ENCODE measurements around the gene TTR.

The TTR gene

GRCh38 chr18:31609886-31610285 lies 18.2 kb downstream of the TTR start:
- TF ChIP-seq, protein P1, sequence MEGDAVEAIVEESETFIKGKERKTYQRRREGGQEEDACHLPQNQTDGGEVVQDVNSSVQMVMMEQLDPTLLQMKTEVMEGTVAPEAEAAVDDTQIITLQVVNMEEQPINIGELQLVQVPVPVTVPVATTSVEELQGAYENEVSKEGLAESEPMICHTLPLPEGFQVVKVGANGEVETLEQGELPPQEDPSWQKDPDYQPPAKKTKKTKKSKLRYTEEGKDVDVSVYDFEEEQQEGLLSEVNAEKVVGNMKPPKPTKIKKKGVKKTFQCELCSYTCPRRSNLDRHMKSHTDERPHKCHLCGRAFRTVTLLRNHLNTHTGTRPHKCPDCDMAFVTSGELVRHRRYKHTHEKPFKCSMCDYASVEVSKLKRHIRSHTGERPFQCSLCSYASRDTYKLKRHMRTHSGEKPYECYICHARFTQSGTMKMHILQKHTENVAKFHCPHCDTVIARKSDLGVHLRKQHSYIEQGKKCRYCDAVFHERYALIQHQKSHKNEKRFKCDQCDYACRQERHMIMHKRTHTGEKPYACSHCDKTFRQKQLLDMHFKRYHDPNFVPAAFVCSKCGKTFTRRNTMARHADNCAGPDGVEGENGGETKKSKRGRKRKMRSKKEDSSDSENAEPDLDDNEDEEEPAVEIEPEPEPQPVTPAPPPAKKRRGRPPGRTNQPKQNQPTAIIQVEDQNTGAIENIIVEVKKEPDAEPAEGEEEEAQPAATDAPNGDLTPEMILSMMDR (IDR thresholded peaks at IDR 0.05; ENCODE audit: extremely low read depth, insufficient read depth, missing control alignments), result no peak
- in situ Hi-C loops (cut with MboI; ENCODE audit: low pct_unique_long_range_greater_than_20kb, low sequenced_read_pairs, unreplicated experiment), result no loop called here
- DNase-seq (ENCODE audit: low spot score), result no peak

GRCh38 chr18:31610286-31611205 lies 18.9 kb downstream of the TTR start:
- TF ChIP-seq, protein P1 (IDR thresholded peaks at IDR 0.05; ENCODE audit: extremely low read depth, insufficient read depth, missing control alignments), result no peak
- in situ Hi-C loops (cut with MboI; ENCODE audit: low pct_unique_long_range_greater_than_20kb, low sequenced_read_pairs, unreplicated experiment), result no loop called here
- no peak for DNase-seq (ENCODE audit: low spot score)

DNA sequence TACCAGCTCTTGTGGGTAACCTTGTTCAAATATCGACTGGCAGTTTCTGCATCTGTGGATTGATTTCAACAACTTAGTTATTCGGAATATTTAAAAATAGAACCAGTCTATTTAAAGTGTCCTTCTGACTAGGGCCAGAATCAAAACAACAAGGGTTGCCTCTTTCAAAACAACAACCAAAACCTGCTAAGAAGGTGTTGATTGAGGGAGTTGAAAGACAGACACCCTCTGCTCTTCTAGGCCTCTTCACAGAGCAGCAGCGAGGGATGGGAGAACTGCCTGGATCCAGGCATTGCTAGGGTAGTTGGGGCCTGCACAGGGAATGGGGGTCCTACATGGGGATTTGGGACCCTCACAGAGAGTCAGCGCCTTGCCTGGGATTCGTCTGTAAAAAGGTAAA lies 19.8 kb downstream of the TTR start:
- TF ChIP-seq, protein P1 (IDR thresholded peaks at IDR 0.05; ENCODE audit: extremely low read depth, insufficient read depth, missing control alignments), result no peak
- no peak for DNase-seq (ENCODE audit: low spot score)
- in situ Hi-C loops (cut with MboI; ENCODE audit: low pct_unique_long_range_greater_than_20kb, low sequenced_read_pairs, unreplicated experiment), result no loop called here

DNA sequence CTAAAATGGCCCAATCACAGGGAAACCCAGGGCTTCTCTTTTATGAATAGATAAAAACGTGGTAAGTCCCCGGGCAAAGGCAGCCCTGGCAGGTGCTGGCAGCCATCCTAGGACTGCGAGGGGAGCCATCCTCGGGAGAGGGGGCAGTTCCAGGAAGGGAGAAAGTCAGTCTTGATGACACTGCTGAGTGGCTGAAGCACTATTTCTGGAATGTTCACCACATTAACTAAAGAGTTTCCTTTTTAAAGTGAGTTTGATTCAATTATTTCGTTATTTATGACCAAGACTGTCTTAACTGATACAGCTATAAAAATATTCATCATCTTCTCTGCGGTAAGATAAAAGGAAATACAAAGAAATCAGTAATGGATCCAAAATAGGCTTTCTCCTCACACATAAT lies 20.4 kb downstream of the TTR start:
- TF ChIP-seq, protein P1 (IDR thresholded peaks at IDR 0.05; ENCODE audit: extremely low read depth, insufficient read depth, missing control alignments), result no peak
- DNase-seq (ENCODE audit: low spot score), result no peak
- in situ Hi-C loops (cut with MboI; ENCODE audit: low pct_unique_long_range_greater_than_20kb, low sequenced_read_pairs, unreplicated experiment), result no loop called here

DNA sequence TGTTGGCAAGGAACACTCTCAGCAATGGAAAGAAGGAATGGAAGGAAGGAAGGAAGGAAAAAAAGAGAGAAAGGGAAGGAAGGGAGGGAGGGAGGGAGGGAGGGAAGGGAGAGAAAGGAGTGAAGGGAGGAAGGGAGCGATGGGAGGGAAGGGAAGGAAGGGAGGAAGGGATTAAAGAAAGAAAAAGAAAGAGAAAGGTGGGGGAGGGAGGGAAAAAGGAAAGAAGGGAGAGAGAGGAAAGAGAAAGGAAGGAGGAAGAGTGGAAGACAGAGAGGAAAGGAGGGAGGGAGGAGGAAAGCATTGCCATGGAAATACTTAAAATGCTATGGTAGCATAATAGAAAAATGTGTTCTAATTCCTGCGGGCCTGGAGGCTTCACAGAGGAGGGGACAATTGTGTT lies 22.4 kb downstream of the TTR start:
- no peak for DNase-seq (ENCODE audit: low spot score)
- in situ Hi-C loops (cut with MboI; ENCODE audit: low pct_unique_long_range_greater_than_20kb, low sequenced_read_pairs, unreplicated experiment), result no loop called here

GRCh38 chr18:31616586-31616985 lies 24.9 kb downstream of the TTR start:
- TF ChIP-seq, protein P1 (IDR thresholded peaks at IDR 0.05; ENCODE audit: extremely low read depth, insufficient read depth, missing control alignments), result no peak
- in situ Hi-C loops (cut with MboI; ENCODE audit: low pct_unique_long_range_greater_than_20kb, low sequenced_read_pairs, unreplicated experiment), result no loop called here

More for the DNA sequence above, 22.4 kb downstream of the TTR start:
- TF ChIP-seq, protein P1 (IDR thresholded peaks at IDR 0.05; ENCODE audit: extremely low read depth, insufficient read depth, missing control alignments), result no peak

More at GRCh38 chr18:31616586-31616985, 24.9 kb downstream of the TTR start:
- no peak for DNase-seq (ENCODE audit: low spot score)

Data from GM13977 (cell line).